Cortex of kidney (tissue), 1 donor: Measurements from ENCODE around the gene ZNF554.

Source experiments
- DNase-seq: peaks from one replicate; lab custom pipeline; 2025; lab: John Stamatoyannopoulos, UW

Gene ZNF554

DNA sequence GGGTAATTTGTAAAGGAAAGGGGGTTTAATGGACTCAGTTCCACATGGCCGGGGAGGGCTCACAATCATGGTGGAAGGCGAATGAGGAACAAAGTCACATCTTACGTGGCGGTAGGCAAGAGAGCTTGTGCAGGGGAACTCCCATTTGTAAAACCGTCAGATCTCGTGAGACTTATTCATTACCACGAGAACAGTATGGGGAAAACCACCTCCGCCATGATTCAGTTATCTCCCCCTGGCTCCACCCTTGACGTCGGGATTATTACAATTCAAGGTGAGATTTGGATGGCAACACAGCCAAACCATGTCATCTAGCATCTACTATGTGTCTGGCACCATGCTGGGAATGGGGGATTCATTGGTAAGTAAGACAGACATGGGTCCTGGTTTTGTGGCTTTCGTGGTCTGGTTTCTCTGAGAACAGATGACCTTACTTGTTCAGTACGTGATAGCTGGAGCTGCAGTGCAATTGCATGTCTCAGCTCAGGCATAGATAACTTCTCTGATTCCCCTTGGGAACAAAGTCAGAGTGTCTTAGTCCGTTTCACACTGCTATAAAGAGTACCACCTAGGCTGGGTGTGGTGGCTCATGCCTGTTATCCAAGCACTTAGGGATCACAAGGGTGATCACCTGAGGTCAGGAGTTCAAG, 8.3 kb downstream of the ZNF554 start:
- DNase-seq: no peak

DNA sequence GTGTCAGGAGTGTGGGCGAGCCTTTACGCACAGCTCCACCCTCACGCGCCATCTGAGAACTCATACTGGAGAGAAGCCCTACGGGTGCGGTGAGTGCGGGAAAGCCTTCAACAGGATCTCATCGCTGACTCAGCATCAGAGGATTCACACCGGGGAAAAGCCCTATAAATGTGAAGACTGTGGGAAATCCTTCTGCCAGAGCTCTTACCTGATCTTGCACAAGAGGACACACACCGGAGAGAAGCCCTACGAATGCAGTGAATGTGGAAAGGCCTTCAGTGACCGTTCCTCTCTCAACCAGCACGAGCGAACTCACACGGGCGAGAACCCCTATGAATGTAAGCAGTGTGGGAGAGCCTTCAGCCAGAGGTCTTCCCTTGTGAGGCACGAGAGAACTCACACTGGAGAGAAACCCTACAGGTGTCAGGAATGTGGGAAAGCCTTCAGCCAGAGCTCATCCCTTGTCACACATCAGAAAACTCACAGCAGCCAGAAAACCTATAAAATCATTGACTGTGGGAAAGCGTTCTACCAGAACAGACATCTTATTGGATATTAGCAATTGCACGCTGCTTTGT, 14.7 kb downstream of the ZNF554 start:
- DNase-seq: no peak

DNA sequence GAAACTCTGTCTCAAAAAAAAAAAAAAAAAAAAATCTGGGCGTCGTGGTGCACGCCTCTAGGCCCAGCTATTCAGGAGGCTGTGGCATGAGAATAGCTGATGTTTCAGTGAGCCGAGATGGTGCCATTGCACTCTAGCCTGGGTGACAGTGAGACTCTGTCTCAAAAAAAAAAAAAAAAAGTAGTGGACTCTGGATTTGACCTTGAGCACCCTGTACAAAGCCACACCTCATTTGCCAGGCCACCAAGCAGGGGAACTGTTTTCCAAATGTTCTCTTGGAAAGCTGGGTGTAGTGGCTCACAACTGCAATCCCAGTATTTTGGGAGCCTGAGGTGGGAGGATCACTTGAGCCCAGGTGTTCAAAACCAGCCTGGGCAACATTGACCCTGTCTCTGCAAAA, 17.8 kb downstream of the ZNF554 start:
- no peak for DNase-seq

GRCh38 chr19:2840794-2841791, 21.4 kb downstream of the ZNF554 start, which contains the start of gene ZNF555:
TSS of gene ZNF555 (plus strand) at chr19:2841475. CDS start at chr19:2841573, 98 bp downstream.
- DNase-seq: no peak

DNA sequence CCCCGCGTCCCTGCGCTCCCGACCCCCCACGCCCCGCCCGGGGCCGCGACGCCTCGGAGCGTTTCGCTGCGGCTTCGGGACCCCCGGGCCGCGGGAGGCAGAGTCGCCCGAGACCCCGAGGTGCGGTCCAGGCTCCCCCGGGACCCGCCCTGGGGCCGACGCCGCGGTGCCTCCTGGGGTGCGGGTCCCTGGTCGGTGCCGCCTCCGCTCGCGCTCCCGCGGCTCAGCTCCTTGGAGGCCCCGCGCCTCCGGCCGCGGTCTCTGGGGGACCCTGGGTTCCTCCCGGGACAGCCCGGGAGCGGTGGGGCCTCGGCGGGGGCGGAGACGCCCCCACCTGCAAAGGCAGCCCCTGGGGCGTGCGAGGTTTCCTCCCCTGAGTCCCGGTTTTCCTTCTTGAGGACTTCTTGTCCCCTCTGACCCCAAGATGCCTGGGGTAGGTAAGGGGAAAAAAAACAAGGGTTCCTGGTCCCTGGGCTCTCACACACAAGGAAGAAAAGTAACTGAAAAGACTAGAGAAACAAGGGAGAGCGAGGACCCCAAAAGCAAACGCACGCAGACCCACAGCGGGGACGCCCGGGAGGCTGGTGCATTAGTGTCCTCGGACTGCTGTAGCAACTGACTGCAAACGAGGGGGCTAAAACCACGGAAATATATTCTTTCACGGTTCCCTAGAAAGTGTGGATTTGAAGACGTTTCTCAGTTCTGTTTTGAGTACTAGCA, 22.3 kb downstream of the ZNF554 start:
- DNase-seq: no peak

- DNase-seq: no peak
These were observed 25.4 kb downstream of the ZNF554 start for GRCh38 chr19:2845107-2845506.

- DNase-seq: no peak
These were observed 26.7 kb downstream of the ZNF554 start for GRCh38 chr19:2846180-2846894.

DNA sequence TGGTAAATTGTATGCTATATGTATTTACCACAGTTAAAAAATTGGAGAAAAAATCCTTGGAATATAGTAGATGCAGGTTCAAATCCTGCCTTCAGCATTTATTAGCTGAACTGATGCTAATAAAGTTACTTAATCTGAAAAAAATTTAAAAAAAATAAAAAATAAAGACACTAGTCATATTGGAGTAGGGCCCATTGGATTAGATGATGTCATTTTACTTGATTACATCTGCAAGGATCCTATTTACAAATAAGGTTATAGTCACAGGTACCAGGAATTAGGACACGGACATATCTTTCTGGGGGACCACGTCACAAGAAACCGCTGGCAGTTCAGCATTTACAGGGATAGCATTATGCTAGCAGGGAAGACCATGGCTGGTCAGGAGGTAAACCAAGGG, 27.8 kb downstream of the ZNF554 start:
- DNase-seq: no peak

- no peak for DNase-seq
These were observed 28.9 kb downstream of the ZNF554 start for GRCh38 chr19:2848616-2849015.

DNA sequence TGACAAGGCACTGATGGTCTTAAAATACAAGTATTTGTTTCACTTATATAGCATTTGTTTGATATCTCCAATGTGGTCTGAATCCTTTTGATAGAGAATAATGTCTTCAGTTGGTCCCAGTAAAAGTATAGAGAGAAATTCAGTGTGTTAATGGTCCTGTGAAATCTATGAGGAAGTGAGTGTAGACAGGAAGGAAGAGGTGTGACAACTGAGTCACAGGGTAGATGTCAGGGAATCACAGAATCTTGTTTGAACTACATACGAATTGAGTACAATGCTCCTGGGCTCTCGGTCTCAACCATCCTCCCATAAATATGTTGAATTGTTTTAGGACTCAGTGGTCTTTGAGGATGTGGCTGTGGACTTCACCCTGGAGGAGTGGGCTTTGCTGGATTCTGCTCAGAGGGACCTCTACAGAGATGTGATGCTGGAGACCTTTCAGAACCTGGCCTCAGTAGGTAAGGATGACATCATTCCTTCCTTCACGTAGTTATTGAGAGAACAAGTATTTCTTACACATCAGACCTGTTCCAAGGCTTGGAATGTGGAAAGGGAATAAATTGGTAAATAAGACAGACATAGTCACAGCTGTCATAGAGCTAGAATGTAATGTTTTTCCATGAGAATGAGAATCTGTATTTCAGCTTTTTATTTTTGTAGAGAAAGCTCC, 30.7 kb downstream of the ZNF554 start:
- DNase-seq: no peak

DNA sequence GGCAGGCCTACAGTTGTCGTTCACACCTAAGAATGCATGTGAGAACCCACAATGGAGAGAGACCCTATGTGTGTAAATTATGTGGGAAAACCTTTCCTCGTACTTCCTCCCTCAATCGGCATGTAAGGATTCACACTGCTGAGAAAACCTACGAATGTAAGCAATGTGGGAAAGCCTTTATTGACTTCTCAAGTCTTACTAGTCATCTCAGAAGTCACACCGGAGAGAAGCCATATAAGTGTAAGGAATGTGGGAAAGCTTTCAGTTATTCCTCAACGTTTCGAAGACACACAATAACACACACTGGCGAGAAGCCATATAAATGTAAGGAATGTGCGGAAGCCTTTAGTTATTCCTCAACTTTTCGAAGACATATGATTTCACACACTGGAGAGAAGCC, 32.9 kb downstream of the ZNF554 start:
- no peak for DNase-seq

DNA sequence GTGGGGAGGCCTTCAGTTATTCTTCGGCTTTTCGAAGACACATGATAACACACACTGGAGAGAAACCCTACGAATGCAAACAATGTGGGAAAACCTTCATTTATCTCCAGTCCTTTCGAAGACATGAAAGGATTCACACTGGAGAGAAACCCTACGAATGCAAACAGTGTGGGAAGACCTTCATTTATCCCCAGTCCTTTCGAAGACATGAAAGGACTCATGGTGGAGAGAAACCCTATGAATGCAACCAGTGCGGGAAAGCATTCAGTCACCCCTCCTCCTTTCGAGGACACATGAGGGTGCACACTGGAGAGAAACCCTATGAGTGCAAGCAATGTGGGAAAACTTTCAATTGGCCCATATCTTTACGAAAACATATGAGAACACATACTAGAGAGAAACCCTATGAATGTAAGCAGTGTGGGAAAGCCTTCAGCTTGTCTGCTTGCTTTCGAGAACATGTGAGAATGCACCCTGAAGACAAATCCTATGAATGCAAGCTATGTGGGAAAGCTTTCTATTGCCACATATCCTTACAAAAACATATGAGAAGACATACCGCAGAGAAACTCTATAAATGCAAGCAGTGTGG, 33.4 kb downstream of the ZNF554 start:
- DNase-seq: no peak

DNA sequence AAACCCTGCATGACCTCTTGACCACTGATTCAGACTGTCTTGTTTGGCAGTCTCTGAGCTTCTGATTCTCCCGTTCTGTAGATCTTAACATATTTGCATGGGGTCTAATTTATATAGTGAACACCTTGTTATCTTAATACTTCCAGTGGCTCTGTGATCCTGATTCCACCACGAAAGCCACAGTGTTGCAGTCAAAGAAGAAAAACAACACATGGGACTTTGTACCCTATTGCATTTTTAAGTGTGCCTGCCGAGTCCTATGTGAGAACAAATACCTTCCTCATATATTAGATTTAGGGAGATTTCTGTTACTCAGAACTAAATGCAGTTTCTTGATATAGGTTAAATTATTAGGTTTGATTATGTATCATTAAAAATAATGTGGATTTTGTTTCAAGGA, 35.2 kb downstream of the ZNF554 start:
- DNase-seq: no peak

DNA sequence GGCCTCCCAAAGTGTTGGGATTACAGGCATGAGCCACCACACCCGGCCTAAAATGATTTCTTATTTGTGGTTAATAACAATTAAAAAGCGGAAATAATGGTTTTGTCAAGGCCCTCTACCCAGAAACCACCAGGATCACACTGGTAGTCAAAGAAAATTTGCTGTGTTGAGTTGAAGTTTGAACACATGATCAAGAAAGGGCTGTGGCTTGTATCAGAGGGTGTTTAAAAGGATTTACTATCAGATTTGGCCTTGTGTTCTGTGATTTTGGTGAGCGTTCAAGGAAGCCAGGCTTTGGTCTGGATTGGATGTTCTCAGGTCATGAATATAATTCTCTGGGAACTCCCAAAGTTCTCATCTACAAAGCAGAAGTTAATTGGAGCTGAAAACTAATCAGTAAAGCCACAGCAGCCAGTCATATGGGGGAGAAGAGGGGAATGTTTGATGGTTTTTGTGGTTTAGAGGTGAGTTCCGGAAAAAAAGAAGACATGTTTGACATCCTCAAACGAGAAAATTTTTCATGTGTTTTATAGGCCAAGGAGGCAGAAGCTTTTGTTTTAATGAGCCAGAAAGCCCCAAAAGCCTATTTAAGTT, 36.9 kb downstream of the ZNF554 start:
- no peak for DNase-seq

DNA sequence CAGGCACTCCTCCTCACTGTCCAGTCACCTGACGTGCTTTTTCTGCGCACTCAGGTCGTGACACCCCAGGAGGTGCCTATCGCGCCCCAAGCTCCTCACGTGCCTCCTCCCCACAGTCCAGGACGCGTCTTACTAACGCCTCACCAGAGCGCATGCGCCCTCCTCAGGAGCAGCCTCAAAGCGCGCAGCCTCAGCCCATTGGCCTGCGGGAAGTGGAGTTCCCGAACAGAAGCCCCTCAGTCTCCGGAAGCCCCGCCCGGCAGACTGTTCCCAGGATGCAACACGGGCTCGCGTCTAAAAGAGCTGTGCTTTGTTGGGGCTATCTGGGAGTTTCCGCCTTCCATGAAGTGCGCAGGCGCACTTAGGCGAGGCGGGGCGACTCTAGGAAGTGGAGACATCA, 39.2 kb downstream of the ZNF554 start:
- DNase-seq: no peak

DNA sequence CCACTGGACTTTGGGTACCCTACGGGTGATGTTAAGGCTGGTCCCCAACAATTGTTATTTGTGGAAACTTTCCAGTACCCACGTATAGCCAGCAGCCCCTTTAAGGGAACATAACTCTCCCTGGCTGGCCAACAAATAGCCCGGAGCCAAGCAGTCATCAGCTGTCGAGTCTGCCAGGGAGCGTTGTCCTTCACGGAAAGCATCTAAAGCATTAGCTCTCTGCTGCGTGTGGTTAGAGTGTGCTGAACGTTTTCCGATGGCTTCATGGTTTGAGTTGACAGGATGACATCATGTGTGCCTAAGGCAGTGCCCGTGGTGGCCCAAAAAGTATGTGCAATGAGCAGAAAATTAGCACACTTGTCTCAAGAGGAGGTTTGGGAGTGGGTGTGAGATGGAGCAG, 44.1 kb downstream of the ZNF554 start:
- no peak for DNase-seq

DNA sequence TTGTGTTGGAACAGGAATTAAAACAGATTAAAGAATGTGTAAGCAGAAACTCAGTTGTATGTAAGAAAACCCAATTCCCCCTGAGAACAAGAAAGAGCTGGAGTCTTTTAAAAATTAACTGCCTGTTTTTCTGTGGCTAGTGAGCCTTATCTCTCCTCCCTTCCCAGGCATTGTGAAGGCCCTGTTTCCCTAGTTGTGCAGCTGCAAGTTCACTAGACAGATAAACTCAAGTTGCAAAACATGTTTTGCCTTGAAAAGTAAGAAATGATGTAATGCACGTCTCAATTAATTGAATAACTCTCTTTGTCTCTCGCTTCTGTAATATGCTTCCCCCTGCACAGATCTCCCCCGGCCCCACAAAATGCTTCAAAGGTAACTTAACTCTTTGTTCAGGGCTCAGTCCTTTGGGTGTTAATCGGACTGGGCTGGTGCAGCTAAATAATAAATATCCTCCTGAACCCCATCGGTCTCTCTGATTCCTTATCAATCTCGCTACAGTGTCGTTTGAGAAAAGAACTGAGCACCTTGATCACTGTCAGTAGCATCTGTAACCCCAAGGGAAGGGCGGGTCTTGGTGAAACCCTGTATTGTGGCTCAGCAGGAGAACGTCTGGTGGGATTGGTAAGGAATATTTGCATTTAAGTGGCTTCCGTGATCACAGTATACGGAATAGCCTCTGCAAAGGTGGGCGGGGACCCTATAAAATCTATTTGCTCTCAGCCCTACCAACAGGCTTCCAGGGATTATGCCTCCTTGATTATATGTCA, 45.8 kb downstream of the ZNF554 start:
- DNase-seq: no peak

GRCh38 chr19:2866495-2867024, 46.9 kb downstream of the ZNF554 start:
- DNase-seq: no peak
